ENCODE results near the gene CTNNA3. TPM values are rescaled to one million over a fixed set of nuclear protein-coding genes. Genes with fewer than 3 reads are reported as not detected.

The CTNNA3 gene
- total RNA-seq, 1 donor from 2014 or later: 0.92 TPM

DNA sequence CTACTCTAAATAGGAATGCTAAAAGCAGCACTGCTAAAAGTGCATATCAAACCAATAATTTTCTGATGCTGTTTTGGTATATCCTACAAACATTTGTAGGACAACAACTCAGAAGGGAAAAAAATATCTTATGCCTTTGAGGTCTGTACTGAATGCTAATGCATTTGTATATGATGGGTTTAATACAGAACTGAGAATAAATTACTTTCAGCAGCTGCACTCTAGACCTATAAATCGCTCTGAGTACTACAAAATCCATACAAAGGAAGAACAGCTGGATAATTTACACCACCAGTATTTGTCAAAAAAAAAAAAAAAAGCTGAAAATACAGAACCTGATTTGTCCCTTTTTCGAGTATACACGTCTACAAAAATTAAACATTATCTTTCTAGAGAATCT, 426.2 kb downstream of the CTNNA3 start:
- TF ChIP-seq, protein P1, sequence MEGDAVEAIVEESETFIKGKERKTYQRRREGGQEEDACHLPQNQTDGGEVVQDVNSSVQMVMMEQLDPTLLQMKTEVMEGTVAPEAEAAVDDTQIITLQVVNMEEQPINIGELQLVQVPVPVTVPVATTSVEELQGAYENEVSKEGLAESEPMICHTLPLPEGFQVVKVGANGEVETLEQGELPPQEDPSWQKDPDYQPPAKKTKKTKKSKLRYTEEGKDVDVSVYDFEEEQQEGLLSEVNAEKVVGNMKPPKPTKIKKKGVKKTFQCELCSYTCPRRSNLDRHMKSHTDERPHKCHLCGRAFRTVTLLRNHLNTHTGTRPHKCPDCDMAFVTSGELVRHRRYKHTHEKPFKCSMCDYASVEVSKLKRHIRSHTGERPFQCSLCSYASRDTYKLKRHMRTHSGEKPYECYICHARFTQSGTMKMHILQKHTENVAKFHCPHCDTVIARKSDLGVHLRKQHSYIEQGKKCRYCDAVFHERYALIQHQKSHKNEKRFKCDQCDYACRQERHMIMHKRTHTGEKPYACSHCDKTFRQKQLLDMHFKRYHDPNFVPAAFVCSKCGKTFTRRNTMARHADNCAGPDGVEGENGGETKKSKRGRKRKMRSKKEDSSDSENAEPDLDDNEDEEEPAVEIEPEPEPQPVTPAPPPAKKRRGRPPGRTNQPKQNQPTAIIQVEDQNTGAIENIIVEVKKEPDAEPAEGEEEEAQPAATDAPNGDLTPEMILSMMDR (IDR thresholded peaks at IDR 0.05): no peak

DNA sequence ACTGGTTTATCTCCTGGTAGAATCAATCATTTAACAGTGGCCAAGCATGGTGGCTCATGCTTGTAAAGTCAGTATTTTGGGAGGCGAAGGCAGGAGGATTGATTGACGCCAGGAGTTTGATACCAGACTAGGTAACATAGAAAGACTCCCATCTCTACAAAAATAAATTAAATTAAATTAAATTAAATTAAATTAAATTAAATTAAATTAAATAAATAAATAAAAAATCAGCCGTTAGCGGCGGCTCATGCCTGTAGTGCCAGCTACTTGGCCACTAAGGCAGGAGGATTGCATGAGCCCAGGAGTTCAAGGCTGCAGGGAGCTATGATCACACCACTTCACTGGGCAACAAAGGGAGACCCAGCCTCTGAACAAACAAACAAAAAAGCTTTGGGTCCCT, 427.8 kb downstream of the CTNNA3 start:
- Mint-ChIP-seq H3K9me3 (ENCODE audit: low read depth) (no peaks in the 10 kb centered on the region), H3K4me1 (ENCODE audit: low read depth) (no peaks in the 10 kb centered on the region), H3K4me3 (ENCODE audit: unreplicated experiment) (no peak overlapping the region), H3K27ac (ENCODE audit: unreplicated experiment) (no peak overlapping the region), H3K36me3 (ENCODE audit: low read depth) (no peaks in the 10 kb centered on the region), H3K27me3 (ENCODE audit: low read depth) (peaks cover 18% of the 10 kb centered on the region)
- no peak for DNase-seq (ENCODE audit: low spot score)
- TF ChIP-seq, protein P1 (IDR thresholded peaks at IDR 0.05): no peak

More for the DNA sequence above, 426.2 kb downstream of the CTNNA3 start:
- no peak overlapping the region for H3K27ac Mint-ChIP-seq (ENCODE audit: unreplicated experiment)
- DNase-seq (ENCODE audit: low spot score): no peak
- H3K9me3 Mint-ChIP-seq (ENCODE audit: low read depth): no peaks in the 10 kb centered on the region
- H3K27me3 Mint-ChIP-seq (ENCODE audit: low read depth): peaks cover 12% of the 10 kb centered on the region
- no peak overlapping the region for H3K4me3 Mint-ChIP-seq (ENCODE audit: unreplicated experiment)
- no peaks in the 10 kb centered on the region for H3K36me3 Mint-ChIP-seq (ENCODE audit: low read depth)
- no peaks in the 10 kb centered on the region for H3K4me1 Mint-ChIP-seq (ENCODE audit: low read depth)

DNA sequence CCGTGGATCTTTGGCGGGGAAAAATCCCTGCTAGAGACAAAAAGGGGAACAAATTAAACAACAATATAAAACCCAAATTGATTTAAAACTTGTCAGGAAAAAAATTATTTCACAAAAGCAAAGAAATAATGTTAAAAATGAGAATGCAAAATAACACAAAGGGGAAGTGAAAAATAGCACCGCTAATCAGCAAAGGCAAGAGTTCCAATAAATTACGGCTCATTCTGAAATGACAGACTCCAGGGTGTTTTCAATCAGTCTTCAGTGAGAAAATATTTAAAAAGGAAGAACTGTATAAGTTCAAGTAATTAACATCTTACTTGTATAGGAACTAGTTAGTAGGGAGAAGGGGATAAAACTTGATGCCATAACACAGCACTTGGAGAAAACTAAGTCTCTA, 433.3 kb downstream of the CTNNA3 start:
- Mint-ChIP-seq H3K36me3 (ENCODE audit: low read depth) (no peaks in the 10 kb centered on the region), H3K27ac (ENCODE audit: unreplicated experiment) (no peak overlapping the region), H3K9me3 (ENCODE audit: low read depth) (no peaks in the 10 kb centered on the region), H3K4me1 (ENCODE audit: low read depth) (no peaks in the 10 kb centered on the region), H3K4me3 (ENCODE audit: unreplicated experiment) (no peak overlapping the region), H3K27me3 (ENCODE audit: low read depth) (peaks cover 18% of the 10 kb centered on the region)
- TF ChIP-seq, protein P1 (IDR thresholded peaks at IDR 0.05): no peak
- DNase-seq (ENCODE audit: low spot score): no peak

DNA sequence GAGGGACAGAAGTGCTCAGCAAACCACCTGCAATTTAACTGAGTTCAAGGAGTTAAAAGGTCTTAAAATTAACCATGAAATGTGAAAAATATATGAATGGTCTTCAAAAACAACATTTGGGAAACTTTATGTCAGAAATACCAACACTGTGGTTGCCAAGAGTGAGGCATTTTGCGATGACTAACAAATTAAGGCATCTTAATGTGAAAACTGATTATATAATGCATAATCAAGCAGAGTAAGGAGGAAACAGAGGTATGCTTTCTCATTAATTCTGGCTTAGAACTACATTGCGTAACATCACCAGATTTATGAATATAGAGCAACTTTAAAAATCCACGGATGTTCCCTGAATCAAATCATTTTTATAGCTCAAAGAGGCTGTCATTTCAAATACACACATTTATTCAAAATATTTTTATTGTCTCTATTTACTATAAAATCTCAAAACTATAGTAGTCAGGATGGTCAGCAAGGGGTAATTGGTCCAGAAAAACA, 434.6 kb downstream of the CTNNA3 start:
- Mint-ChIP-seq H3K4me1 (ENCODE audit: low read depth) (peaks cover 3% of the 10 kb centered on the region), H3K9me3 (ENCODE audit: low read depth) (no peaks in the 10 kb centered on the region), H3K4me3 (ENCODE audit: unreplicated experiment) (no peak overlapping the region), H3K27ac (ENCODE audit: unreplicated experiment) (no peak overlapping the region), H3K27me3 (ENCODE audit: low read depth) (peaks cover 18% of the 10 kb centered on the region), H3K36me3 (ENCODE audit: low read depth) (no peaks in the 10 kb centered on the region)
- TF ChIP-seq, protein P1 (IDR thresholded peaks at IDR 0.05): no peak
- no peak for DNase-seq (ENCODE audit: low spot score)

DNA sequence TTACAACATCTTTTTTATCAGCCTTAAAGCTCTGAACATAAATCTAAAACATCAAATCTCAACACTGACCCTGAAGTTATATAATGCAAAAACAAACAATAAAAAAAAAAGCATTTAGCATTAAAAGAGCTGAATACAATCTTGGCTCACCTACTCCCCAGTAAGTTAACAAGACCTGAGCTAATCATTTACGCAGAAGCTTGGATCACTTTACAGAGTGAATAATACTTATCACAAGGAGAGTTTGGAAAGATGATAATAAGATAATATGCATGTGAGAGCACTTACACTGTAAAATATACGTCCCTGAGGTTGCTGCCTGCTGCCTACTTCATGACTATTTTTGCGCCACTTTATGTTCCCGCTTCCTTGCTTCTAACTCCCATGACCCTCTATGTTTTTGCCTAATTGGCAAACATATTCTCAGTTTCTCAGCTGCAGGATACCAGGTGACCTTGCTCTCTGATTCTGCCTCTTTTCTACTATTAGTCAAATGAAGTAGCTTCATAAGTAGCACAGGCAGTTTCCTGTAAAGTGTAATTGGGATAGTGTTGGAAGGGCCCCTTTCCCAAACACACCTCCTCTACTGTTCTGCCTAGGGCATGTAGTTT, 436.6 kb downstream of the CTNNA3 start:
- no peak overlapping the region for H3K27ac Mint-ChIP-seq (ENCODE audit: unreplicated experiment)
- H3K4me1 Mint-ChIP-seq (ENCODE audit: low read depth): peaks cover 3% of the 10 kb centered on the region
- H3K4me3 Mint-ChIP-seq (ENCODE audit: unreplicated experiment): no peak overlapping the region
- H3K9me3 Mint-ChIP-seq (ENCODE audit: low read depth): no peaks in the 10 kb centered on the region
- DNase-seq (ENCODE audit: low spot score): no peak
- peaks cover 7% of the 10 kb centered on the region for H3K27me3 Mint-ChIP-seq (ENCODE audit: low read depth)
- no peaks in the 10 kb centered on the region for H3K36me3 Mint-ChIP-seq (ENCODE audit: low read depth)
- TF ChIP-seq, protein P1 (IDR thresholded peaks at IDR 0.05): no peak
